Omental fat pad (tissue), 4 donors: ENCODE results near the gene OR4C6. TPM values are rescaled to one million over a fixed set of nuclear protein-coding genes. Genes with fewer than 3 reads are reported as not detected.

Experiments
- ATAC-seq: fragments of 150-250 bp; one replicate; pipeline ENCODE4 v1.9.1; 2016; ENCODE audit warnings: mild to moderate bottlenecking, moderate library complexity; ENCODE audit not compliant: low FRiP score
- DNase-seq: peaks from one replicate; pipeline ENCODE4 v3.0.0-alpha.2; 2019; ENCODE audit warnings: low spot score
- CTCF ChIP-seq, 3 donors: fragments of 450-650 bp; IDR thresholded peaks; one replicate each; pipeline ENCODE4 v1.5.1; 2016 to 2017; ENCODE audit warnings: antibody characterized with exemption in 3 of 3, mild to moderate bottlenecking in 3 of 3, moderate library complexity in 2 of 3
- total RNA-seq, 4 donors: library from RNA; depleted of rRNA; stranded (reverse); fragments of >200 nt; gene quantifications; one replicate each; pipeline ENCODE4 v1.1.0, GENCODE V29; 2016

OR4C6 gene
- total RNA-seq, 4 donors from 2014 or later: not detected

- DNase-seq: no peak
- ATAC-seq: no peak
- no peak for TF ChIP-seq CTCF (IDR thresholded peaks at IDR 0.05)
Measured at GRCh38 chr11:55658608-55659007, 3.4 kb upstream of the OR4C6 start.

GRCh38 chr11:55669376-55669775 lies 7.4 kb downstream of the OR4C6 start:
- ATAC-seq: no peak
- no peak for TF ChIP-seq CTCF (IDR thresholded peaks at IDR 0.05)
- no peak for DNase-seq

GRCh38 chr11:55673860-55674259 lies 11.9 kb downstream of the OR4C6 start:
- no peak for DNase-seq
- no peak for ATAC-seq
- no peak for TF ChIP-seq CTCF (IDR thresholded peaks at IDR 0.05)

- no peak for ATAC-seq
- no peak for DNase-seq
- no peak for TF ChIP-seq CTCF (IDR thresholded peaks at IDR 0.05)
Measured at GRCh38 chr11:55697817-55698216, 35.8 kb downstream of the OR4C6 start.

GRCh38 chr11:55701429-55701828 lies 39.4 kb downstream of the OR4C6 start:
- TF ChIP-seq CTCF (IDR thresholded peaks at IDR 0.05): no peak
- DNase-seq (no peak), ATAC-seq (no peak)

- DNase-seq (no peak), ATAC-seq (no peak)
- TF ChIP-seq CTCF (IDR thresholded peaks at IDR 0.05): no peak
Measured at GRCh38 chr11:55707029-55707428, 45.0 kb downstream of the OR4C6 start.

- ATAC-seq: no peak
- DNase-seq: no peak
- no peak for TF ChIP-seq CTCF (IDR thresholded peaks at IDR 0.05)
Measured at GRCh38 chr11:55714982-55715888, 53.2 kb downstream of the OR4C6 start.
